ENCODE data around the gene GNB1. TPM values are rescaled to one million over a fixed set of nuclear protein-coding genes. Genes with fewer than 3 reads are reported as not detected.
A peak's percentile ranks its signal among the peaks of the same experiment; 100 is the strongest.

Gene GNB1
- total and polyA plus RNA-seq, 2 of the 4 experiments (the other 2 are of a cell fraction): 73.5 to 371 TPM

- ChIA-PET CTCF (no interaction called here), POLR2A (ENCODE audit: unreplicated experiment) (no interaction called here)
- Histone ChIP-seq H2BK5ac (ENCODE audit: low read depth, low read length, poor library complexity, severe bottlenecking) (no peak overlapping the region), H2BK120ac (ENCODE audit: low read depth, low read length) (no peak overlapping the region), H3K9ac (ENCODE audit: low read depth, low read length) (no peak overlapping the region), H3K23ac (ENCODE audit: low read depth, low read length) (0 out of 2 replicates have a peak overlapping the region, but pooled peaks have one; percentile 3), H4K5ac (ENCODE audit: low read depth, low read length) (no peak overlapping the region), H3K27me3 (ENCODE audit: control insufficient read depth, insufficient read depth, low read length) (no peaks in the 10 kb centered on the region), H3K4me3 (ENCODE audit: insufficient read depth, low read depth, low read length) (no peak overlapping the region), H2AFZ (replicated peaks; ENCODE audit: low read length, poor library complexity) (no peak overlapping the region), H3K4me1 (ENCODE audit: control insufficient read depth, insufficient read depth, low read length) (peaks cover 24% of the 10 kb centered on the region), H3K79me1 (ENCODE audit: low read depth in 1 of 2, low read length in 2 of 2) (peaks cover 0 to 61% of the 10 kb centered on the region in 2 experiments; a peak in 2 of 4 replicates), H4K20me1 (ENCODE audit: insufficient read depth, low read length) (peaks cover 99% of the 10 kb centered on the region), H2BK20ac (ENCODE audit: low read depth, low read length) (no peak overlapping the region), H4K8ac (ENCODE audit: low read depth in 2 of 2, low read length in 2 of 2) (no peak overlapping the region), H2BK15ac (ENCODE audit: low read depth, low read length) (no peak overlapping the region), H3K14ac (replicated peaks; ENCODE audit: low read depth, low read length) (no peak overlapping the region), H3K18ac (ENCODE audit: low read depth, low read length) (no peak overlapping the region), H2AK5ac (ENCODE audit: low read depth, low read length) (no peak overlapping the region), H3K36me3 (ENCODE audit: control insufficient read depth, insufficient read depth, low read length) (no peaks in the 10 kb centered on the region; the same call in 1 of the 2 replicates), H3K9me3 (ENCODE audit: control insufficient read depth, insufficient read depth, low read length) (no peaks in the 10 kb centered on the region), H3K4ac (ENCODE audit: low read depth, low read length) (no peak overlapping the region), H3K4me2 (ENCODE audit: low read depth, low read length) (peak overlapping the region; percentile 24; the same call in 1 of the 2 replicates), H3K56ac (ENCODE audit: extremely low read depth, insufficient read depth, low read length) (no peak overlapping the region), H3K9me1 (ENCODE audit: insufficient read depth, low read length) (peaks cover 17% of the 10 kb centered on the region), H3K27ac (ENCODE audit: insufficient read depth, low read length) (no peak overlapping the region), H4K91ac (ENCODE audit: insufficient read depth, low read depth, low read length) (no peak overlapping the region), H2AK9ac (replicated peaks; ENCODE audit: low read depth, low read length, poor library complexity) (no peak overlapping the region)
- TF ChIP-seq POLR2A (IDR thresholded peaks at IDR 0.05; ENCODE audit: low read depth, low read length) (no peak), CEBPB (IDR thresholded peaks at IDR 0.05; ENCODE audit: low read depth, low read length) (peak; percentile 54)
- in situ Hi-C loops (cut with MboI; ENCODE audit: low sequenced_read_pairs): no loop called here
- intact Hi-C loops (cut with micrococcal nuclease): no loop called here
- BruUV-seq (replicated peaks): no TSS peak
- 20% methylated on average over 1 of the region's 6 CpGs; no CpG with 5 or more reads in 1 of the 2 experiments for whole genome bisulfite sequencing, 2 experiments (ENCODE audit: extremely low coverage in 2 of 2, insufficient read length in 1 of 2)
- DNase-seq (peak; percentile 20), ATAC-seq (ENCODE audit: low read depth) (peak; percentile 21)
- dilution Hi-C loops (cut with HindIII; ENCODE audit: low sequenced_read_pairs, unreplicated experiment): no loop called here
Measured at GRCh38 chr1:1862905-1863547, 27.9 kb downstream of the GNB1 start.

Data from IMR-90 (cell line).